Endothelial cell (in vitro differentiated cells): ENCODE data around the gene PFKFB3. TPM values are rescaled to one million over a fixed set of nuclear protein-coding genes. Genes with fewer than 3 reads are reported as not detected.

Source experiments
- DNase-seq: peaks from one replicate; pipeline ENCODE4 v3.0.0; 2021; ENCODE audit warnings: low spot score
- H3K27ac Mint-ChIP-seq: one replicate; pipeline ENCODE4 v1.8.0; 2021; ENCODE audit warnings: mixed read lengths, inconsistent platforms; ENCODE audit not compliant: unreplicated experiment
- H3K27me3 Mint-ChIP-seq: one replicate; pipeline ENCODE4 v1.8.0; 2021; ENCODE audit warnings: mild to moderate bottlenecking, moderate library complexity, mixed read lengths, inconsistent platforms; ENCODE audit not compliant: unreplicated experiment
- H3K36me3 Mint-ChIP-seq: one replicate; pipeline ENCODE4 v1.8.0; 2021; ENCODE audit warnings: mild to moderate bottlenecking, low read depth, mixed read lengths, inconsistent platforms; ENCODE audit not compliant: unreplicated experiment
- H3K4me1 Mint-ChIP-seq: one replicate; pipeline ENCODE4 v1.8.0; 2021; ENCODE audit warnings: mild to moderate bottlenecking, mixed read lengths, inconsistent platforms; ENCODE audit not compliant: unreplicated experiment
- H3K4me3 Mint-ChIP-seq: one replicate; pipeline ENCODE4 v1.8.0; 2021; ENCODE audit warnings: mild to moderate bottlenecking, mixed read lengths, inconsistent platforms; ENCODE audit not compliant: unreplicated experiment
- H3K9me3 Mint-ChIP-seq: one replicate; pipeline ENCODE4 v1.8.0; 2021; ENCODE audit warnings: mixed read lengths, inconsistent platforms; ENCODE audit not compliant: unreplicated experiment
- total RNA-seq: library from RNA; stranded (reverse); fragmentation: NEBNext Ultra II Directional; extraction: Animal tissue kit (Norgen Biotek cat#: 25700); gene quantifications from one replicate; pipeline ENCODE4 v1.2.1, GENCODE V29; 2021; ENCODE audit not compliant: unreplicated experiment
- TF ChIP-seq, protein P1 (sequence below): fragments of 200-600 bp; sonication (generic); IDR thresholded peaks from one replicate; pipeline ENCODE4 v1.5.0; 2021; ENCODE audit warnings: antibody characterized with exemption; ENCODE audit not compliant: unreplicated experiment

Gene PFKFB3
- total RNA-seq, 1 donor from 2014 or later = 32.3 TPM

DNA sequence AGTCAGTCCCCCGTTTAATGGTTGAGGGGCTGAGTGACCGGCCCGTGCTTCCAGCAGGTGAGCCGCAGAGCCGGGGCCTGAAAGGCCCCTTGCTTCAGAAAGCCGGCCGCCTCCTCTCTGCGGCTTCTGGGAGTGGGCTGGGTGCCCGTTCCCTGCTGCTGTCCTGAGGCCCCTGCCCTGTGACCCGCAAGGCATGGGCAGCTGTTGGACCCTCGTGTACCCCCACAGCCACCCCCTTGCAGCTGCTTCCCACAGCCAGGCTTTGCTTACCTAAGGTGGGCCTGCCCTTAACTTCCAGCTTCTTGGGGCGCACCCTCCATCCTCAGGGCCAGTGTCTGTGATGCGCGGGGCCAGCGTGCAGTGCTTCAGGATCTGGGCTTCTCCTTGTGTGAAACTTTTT lies 26.6 kb downstream of the PFKFB3 start:
- Mint-ChIP-seq H3K4me1 (no peaks in the 10 kb centered on the region), H3K4me3 (no peak overlapping the region), H3K27me3 (peaks cover 15% of the 10 kb centered on the region), H3K36me3 (peaks cover 48% of the 10 kb centered on the region), H3K9me3 (no peaks in the 10 kb centered on the region), H3K27ac (no peak overlapping the region)
- TF ChIP-seq, protein P1, sequence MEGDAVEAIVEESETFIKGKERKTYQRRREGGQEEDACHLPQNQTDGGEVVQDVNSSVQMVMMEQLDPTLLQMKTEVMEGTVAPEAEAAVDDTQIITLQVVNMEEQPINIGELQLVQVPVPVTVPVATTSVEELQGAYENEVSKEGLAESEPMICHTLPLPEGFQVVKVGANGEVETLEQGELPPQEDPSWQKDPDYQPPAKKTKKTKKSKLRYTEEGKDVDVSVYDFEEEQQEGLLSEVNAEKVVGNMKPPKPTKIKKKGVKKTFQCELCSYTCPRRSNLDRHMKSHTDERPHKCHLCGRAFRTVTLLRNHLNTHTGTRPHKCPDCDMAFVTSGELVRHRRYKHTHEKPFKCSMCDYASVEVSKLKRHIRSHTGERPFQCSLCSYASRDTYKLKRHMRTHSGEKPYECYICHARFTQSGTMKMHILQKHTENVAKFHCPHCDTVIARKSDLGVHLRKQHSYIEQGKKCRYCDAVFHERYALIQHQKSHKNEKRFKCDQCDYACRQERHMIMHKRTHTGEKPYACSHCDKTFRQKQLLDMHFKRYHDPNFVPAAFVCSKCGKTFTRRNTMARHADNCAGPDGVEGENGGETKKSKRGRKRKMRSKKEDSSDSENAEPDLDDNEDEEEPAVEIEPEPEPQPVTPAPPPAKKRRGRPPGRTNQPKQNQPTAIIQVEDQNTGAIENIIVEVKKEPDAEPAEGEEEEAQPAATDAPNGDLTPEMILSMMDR = no peak
- no peak for DNase-seq

DNA sequence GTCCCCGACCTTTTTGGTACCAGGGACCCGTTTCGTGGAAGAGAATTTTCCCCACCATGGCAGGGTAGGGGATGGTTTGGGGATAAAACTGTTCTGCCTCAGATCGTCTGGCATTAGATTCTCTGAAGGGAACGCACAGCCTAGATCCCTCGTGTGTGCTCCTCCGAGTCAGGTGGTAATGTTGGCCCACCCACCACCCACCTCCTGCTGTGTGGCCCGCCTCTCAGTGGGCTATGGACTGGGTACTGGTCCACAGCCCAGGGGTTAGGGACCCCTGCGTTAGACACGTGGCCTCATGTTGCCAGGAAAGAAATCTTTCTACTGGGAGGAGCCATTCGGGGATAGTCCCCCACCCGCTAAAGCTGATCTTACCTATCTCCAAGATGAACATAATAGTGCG lies 27.0 kb downstream of the PFKFB3 start:
- no peak for DNase-seq

DNA sequence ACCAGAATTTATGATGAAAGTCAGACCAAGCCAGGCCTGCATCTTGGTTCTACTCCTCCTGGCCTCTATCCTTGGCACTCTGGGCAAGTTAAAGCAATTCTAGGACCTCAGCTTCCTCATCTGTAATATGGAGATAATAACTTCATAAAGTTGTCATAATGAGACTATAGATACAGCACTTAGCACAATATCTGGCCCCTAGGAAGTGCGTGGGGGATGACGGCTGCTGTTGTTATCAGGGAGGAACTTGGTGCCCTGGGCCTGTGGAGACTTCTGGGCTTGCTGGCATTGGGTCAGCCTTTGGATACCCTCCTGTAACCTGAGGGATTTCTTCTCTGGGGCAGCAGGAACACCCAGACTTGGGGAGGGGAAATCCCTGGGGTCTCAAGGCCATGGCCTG lies 27.6 kb downstream of the PFKFB3 start:
- TF ChIP-seq, protein P1 = no peak
- Mint-ChIP-seq H3K36me3 (peaks cover 48% of the 10 kb centered on the region), H3K4me3 (peak overlapping the region; percentile 56), H3K27me3 (peaks cover 17% of the 10 kb centered on the region), H3K4me1 (no peaks in the 10 kb centered on the region), H3K27ac (no peak overlapping the region), H3K9me3 (no peaks in the 10 kb centered on the region)
- no peak for DNase-seq

More for the DNA sequence above, 27.0 kb downstream of the PFKFB3 start:
- Mint-ChIP-seq H3K36me3 (peaks cover 47% of the 10 kb centered on the region), H3K27ac (peak overlapping the region; percentile 24), H3K27me3 (peaks cover 17% of the 10 kb centered on the region), H3K9me3 (no peaks in the 10 kb centered on the region), H3K4me1 (no peaks in the 10 kb centered on the region), H3K4me3 (peak overlapping the region; percentile 56)
- TF ChIP-seq, protein P1 = no peak

DNA sequence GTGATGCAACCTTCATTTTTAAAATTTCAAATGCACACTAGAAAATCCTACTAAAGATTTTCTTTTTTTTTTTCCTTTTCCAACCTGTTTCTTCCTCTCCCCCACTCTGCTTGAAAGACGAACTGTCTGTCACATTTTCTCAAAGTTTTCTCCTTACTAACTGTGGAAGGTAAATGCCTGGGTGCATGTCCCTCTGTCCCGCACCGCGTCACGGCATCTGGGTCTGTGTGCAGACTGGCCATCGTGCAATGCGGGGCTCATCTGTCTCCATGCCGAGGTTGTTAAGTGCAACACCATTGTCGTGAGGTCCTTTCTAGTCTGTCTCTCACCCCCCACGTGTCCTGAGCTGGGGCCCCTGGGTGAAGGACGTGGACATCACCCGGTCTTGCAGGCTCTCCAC lies 28.4 kb downstream of the PFKFB3 start:
- H3K4me3 Mint-ChIP-seq = no peak overlapping the region
- no peaks in the 10 kb centered on the region for H3K4me1 Mint-ChIP-seq
- H3K9me3 Mint-ChIP-seq = no peaks in the 10 kb centered on the region
- H3K27ac Mint-ChIP-seq = no peak overlapping the region
- DNase-seq = no peak
- peaks cover 17% of the 10 kb centered on the region for H3K27me3 Mint-ChIP-seq
- H3K36me3 Mint-ChIP-seq = peaks cover 49% of the 10 kb centered on the region
- TF ChIP-seq, protein P1 = no peak

DNA sequence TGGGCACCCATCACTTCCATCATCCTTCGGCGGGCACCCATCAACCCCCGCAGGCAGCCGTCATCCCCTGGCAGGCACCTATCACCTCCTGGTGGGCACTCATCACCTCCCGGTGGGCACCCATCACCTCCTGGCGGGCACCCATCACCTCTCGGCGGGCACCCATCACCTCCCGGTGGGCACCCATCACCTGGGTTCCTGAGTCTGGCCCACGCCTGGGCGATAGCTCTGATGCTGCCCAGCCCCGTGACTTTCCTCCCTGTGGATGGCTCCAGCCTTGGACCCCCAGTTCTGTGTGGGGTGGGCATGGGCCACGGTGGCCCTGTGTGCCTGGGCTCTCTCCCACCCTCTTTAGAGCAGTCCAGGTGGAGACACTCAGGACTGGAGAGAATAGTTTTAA lies 29.0 kb downstream of the PFKFB3 start:
- TF ChIP-seq, protein P1 = no peak
- no peaks in the 10 kb centered on the region for H3K4me1 Mint-ChIP-seq
- H3K36me3 Mint-ChIP-seq = peaks cover 49% of the 10 kb centered on the region
- no peak overlapping the region for H3K4me3 Mint-ChIP-seq
- DNase-seq = no peak
- H3K27me3 Mint-ChIP-seq = peaks cover 17% of the 10 kb centered on the region
- H3K27ac Mint-ChIP-seq = no peak overlapping the region
- H3K9me3 Mint-ChIP-seq = no peaks in the 10 kb centered on the region
